ENCODE measurements around the gene CS.

- TF ChIP-seq, protein P1, sequence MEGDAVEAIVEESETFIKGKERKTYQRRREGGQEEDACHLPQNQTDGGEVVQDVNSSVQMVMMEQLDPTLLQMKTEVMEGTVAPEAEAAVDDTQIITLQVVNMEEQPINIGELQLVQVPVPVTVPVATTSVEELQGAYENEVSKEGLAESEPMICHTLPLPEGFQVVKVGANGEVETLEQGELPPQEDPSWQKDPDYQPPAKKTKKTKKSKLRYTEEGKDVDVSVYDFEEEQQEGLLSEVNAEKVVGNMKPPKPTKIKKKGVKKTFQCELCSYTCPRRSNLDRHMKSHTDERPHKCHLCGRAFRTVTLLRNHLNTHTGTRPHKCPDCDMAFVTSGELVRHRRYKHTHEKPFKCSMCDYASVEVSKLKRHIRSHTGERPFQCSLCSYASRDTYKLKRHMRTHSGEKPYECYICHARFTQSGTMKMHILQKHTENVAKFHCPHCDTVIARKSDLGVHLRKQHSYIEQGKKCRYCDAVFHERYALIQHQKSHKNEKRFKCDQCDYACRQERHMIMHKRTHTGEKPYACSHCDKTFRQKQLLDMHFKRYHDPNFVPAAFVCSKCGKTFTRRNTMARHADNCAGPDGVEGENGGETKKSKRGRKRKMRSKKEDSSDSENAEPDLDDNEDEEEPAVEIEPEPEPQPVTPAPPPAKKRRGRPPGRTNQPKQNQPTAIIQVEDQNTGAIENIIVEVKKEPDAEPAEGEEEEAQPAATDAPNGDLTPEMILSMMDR (IDR thresholded peaks at IDR 0.05), result no peak
- TF ChIP-seq POLR2A (IDR thresholded peaks at IDR 0.05), result no peak
Measured at GRCh38 chr12:56257491-56258067, 42.6 kb downstream of the CS start.

Data from testis (tissue), 2 donors.